Stimulated activated CD8-positive, alpha-beta memory T cell treated with anti-CD3 and anti-CD28 coated beads, Interleukin-4, amount 100 ng/mL, for 1 hour (primary cell): ENCODE results near the gene TOMM6.
"Not testable (repeated sequence)": the region's sequence is repeated elsewhere in the genome, so short reads cannot be mapped to it uniquely, and the experiment has no call there.

Source experiments
- DNase-seq, 2 donors: peaks; one replicate each; pipeline ENCODE4 v3.0.0-alpha.2; 2020; ENCODE audit warnings: low read depth in 2 of 2, low spot score in 1 of 2

TOMM6 gene

DNA sequence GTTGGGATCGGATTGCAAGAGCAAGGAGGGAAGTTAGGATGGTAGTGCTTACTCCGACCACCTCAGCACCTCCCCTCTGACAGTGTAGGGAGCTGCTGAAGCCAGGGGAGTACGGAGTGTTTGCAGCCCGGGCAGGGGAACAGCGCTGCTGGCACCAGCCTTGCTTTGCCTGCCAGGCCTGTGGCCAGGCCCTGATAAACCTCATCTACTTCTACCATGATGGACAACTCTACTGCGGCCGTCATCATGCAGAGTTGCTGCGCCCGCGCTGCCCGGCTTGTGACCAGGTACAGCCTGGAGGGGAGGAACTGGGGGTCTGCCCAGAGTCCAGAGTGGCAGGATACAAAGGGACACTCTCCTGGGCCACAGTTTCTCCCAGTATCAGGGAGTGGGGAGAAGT is 2.2 kb upstream of the TOMM6 start:
- no peak for DNase-seq

DNA sequence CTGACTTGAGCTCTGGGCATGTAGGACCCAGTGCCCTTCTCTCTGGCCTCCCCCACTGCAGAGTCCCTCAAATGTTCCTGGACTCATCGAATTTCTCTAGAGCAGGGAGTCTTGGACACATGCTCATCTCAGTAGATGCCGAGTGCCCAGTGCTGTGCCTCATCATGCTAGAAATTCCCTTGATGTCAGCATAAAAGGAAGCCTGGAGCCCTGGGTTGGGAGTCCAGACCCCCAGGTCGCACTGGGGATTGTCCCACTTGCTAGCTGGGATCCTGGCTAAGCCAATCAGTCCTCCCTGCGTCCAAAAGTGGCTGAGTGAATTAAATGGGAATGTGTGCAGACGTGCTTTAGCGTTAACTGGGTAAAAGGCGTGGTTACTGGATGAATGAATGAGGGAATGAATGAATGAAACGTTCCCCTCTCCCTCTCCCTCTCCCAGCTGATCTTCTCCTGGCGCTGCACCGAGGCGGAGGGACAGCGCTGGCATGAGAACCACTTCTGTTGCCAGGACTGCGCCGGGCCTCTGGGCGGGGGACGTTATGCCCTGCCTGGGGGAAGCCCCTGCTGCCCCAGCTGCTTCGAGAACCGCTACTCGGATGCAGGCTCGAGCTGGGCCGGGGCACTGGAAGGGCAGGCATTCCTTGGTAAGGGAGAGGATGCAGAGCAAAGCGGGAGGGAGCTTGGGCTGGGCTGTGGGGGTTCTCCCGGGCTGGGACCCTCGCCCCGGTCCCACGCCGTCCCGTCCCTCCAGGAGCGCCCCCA is 1.6 kb upstream of the TOMM6 start:
- DNase-seq = no peak

DNA sequence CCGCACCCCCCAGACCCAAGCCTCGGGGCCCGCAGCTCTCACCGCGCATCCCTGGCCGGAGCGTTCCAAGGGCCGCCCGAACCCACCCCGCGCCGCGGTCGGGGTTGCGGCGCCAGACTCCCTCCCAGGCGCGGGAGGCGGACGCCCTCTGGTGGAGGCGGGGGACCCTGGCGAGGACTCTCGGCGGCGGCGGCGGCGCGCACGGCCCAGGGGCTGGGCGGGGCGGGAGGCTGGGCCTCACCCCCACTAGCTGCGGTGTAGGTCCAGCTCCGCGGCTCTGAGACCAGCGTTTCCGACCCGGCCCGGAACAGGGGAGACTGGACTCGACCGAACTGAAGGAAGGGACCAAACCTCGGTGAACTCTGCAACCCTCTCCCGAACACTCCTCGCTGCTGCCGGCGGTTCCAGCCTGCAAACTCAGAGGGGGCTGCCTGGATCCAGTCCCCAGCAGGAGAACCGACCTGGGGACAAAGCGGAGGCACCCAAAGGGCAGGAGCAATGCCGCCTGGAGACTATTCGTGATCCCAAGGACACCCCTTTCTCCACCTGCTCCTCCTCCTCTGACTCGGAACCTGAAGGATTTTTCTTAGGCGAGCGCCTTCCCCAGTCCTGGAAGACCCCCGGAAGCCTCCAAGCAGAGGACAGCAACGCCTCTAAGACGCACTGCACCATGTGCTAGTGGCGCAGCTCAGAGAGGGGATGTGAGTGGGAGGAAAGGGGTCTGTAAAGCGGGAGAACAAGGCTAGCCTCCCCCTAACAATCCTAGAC is 859 bp upstream of the TOMM6 start:
- peak; percentile 68 to 76 for DNase-seq

DNA sequence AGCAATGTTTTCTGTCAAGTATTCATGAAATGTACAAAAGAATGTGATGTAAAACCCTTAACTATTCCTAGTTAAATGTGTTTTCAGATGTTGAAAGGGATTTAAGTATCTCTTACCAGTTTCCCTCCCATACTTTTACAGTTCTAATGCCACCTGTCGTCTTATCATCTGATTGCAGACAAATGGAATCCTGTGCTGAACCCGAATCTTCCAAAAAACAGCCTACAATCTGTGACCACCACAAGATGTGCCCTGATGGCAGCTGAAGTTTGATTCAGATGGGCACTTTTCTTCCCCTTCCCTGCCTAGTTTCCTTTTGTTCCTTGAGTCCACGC is 1.9 kb downstream of the TOMM6 start:
- DNase-seq = no peak

DNA sequence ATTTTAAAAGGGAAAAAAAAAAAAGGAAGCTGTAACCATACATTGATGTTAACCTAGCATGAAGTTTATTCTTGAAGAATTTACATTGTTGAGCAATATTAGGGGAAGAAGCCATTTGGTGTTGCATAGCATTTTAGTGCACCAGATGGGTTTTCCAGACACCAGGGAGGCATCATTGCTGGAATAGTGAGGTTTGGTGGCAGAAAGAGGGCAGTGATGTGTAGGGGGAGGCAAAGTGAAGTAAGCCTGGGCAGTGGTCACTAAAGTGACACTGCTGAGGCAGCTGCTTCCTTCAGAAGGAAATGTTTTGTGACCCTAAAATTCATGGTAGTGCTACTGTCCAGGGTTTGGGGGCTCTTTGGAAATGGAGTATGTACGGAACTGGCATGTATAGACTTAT is 2.6 kb downstream of the TOMM6 start:
- DNase-seq = no peak

DNA sequence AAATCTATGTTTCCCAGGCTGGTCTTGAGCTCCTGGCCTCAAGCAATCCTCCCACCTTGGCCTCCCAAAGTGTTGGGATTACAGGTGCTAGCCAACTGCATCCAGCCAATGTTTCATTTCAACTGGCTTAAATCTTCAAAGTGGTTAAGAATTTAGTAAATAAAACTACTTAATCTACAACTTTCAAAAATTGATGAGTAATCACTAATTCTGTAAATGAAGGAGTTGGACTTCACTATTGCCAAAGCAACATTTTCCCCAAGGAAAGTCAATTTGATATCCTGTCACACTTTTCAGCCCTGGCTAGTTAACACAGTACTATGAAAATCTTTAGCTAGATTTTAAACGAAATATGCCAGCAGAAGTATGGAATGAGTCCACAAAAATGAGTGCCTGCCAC is 3.8 kb downstream of the TOMM6 start:
- DNase-seq = no peak

DNA sequence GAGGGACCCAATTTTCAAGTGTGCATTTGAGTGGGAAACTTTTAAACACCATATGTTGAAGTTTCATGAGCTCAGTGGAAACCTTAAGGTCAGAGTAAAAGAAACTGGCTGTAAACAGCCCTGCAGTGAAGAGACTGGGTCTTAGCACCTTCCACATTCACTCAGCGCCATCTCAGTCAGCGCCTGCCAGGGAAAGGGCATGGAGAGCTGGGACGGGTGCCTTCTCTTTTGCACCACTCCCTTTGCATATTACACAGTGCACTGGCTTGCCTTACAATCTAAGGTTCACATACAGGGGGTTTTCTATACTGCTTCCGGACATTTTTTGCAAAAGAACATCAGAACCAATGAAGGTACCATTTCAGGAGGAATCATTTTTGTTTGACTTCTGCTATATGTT is 4.5 kb downstream of the TOMM6 start:
- no peak for DNase-seq

DNA sequence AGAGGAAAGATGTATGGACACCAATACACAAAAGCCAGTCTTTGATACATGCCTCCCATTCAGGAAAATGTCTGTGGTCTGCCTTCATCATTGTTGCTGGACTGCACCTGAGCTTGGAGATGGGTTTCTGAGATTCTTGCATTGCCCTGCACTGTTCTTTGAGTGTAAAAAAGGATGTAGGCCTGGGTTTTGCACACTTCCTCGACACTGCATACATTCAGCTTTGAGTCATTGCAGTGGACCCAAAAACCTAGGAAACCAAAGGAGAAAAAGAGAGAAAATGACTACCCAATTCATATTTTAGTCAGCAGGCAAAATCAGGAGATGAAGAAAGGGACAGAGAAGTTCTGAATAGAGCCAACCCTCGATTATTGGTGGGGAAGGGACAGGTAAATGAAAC is 9.0 kb downstream of the TOMM6 start:
- DNase-seq = no peak

DNA sequence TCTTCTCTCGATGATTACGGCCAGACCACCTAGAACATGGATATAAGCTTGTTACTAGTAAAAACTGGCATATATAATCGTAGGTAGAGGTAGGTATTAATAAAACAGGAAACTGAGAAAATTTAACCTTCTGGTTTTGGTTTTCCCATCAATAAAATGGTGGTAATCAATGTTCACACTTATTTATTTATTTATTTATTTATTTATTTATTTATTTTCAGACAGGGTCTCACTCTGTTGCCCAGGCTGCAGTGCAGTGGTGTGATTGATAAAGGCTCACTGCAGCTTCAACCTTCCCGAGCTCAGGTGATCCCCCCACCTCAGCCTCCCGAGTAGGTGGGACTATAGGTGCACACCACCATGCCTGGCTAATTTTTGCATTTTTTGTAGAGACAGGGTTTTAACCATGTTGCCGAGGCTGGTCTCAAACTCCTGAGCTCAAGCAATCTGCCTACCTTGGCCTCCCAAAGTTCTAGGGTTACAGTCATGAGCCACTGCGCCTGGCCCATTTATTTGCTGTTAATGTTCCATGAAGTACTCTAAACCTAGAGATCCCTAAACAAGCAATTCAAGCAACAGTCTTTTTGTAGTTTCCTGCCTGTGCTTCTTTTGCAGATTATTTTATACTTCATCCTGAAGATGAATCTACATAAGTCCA is 11.5 kb downstream of the TOMM6 start:
- DNase-seq = no peak

DNA sequence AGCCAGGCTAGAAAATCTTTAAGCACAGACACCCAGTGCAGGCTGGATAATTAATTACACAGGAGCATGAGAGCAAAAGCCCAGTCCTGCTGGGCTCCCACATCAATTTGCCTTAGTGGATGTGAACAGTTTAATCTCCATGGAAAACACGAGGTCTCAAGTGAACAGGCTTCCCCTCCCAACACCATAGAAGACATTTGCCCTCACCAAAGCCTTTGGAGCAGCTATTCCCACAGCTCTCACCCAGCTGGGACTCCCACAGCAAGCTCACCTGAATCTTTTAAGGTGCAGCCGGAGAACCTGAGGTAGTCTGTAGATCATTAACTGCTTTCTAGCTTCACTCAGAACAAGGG is 12.0 kb downstream of the TOMM6 start:
- no peak for DNase-seq

DNA sequence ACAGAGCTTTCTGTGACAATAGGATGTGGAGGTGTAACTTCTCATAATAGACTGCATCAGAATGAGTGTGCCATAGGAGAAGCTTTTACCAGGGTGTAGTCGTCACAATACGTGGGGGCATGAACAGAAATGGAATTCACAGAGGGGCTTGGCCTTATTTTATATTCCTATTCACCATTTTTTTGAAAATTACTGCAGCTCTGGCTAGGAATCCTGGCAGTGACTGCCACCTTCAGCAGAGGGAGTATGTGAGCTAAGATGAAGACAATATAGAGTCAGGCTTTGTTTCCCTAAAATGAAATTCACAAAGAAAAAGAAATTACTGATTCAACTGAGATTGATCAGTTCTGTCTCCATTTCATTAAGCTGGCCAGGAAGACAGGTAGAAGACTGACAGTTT is 13.9 kb downstream of the TOMM6 start:
- DNase-seq = no peak

DNA sequence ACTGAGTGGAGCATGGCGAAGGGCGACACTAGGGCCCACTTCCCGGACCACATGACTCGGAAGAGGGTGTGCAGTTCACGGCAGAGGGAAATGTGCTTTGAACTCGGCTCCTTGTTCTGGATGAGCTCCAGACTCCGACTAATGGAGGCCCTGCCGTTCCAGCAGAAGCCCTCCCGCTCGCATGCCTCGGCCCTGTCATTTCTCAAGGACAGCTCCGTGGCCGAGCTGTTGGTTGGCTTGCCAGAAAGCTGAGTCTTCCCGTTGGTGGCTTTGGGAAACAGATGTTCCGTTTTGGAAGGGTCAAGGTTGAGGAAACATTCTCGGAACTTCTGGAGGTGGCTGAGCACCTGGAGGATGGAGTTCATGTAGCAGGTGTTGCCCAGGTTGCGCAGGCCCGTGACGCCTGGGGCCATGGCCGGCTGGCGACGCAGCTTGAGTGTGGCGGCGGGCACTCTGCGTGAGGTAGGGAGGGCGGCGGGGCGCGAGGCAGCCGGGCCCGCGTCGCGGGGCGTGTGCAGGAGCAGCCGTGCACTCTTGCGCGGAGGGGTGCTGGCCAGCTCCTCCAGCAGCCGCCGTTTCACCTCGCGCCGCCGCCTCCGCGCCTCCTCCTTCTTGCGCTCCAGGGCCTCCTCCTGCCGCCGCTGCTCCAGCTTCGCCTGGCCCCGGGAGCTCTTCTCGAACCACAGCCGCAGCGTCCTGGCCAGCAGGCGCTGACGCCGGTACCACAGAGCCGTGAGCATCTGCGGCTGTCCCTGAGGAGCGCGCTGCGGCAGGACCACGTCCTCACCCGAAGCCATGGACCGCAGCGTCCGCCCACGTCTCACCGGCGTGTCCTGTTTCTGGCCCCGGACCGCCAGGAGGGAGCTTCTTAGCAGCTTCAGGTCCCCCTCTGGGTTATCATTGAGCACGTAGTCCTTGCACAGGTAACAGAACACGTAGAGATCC is 18.6 kb downstream of the TOMM6 start:
- DNase-seq = no peak

DNA sequence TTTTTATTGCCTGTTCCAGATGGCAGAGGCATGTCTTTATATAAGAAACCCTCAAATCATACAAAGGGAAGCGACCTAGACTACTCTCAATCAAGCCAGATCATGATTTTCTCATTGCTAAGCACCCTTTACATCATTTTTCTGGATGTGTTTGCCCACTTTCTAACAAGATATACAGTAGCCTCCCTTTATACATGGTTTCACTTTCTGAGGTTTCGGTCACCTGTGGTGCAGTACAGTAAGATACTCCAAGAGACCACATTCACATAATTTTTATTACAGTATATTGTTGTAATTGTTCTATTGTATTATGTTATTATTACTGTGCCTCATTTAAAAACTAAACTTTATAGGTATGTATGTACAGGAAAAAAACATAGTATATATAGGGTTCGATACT is 23.6 kb downstream of the TOMM6 start:
- DNase-seq = no peak

DNA sequence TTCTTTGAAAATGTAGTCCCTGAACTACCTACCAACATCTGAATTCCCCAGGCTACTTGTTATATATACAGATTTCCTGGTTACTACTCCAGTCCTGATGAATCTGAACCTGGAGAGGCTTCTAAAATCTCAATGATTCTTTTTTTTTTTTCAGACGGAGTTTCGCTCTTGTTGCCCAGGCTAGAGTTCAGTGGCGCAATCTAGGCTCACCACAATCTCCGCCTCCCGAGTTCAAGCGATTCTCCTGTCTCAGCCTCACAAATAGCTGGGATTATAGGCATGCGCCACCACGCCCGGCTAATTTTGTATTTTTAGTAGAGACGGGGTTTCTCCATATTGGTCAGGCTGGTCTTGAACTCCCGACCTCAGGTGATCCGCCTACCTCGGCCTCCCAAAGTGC is 24.5 kb downstream of the TOMM6 start:
- not testable (repeated sequence) for DNase-seq

DNA sequence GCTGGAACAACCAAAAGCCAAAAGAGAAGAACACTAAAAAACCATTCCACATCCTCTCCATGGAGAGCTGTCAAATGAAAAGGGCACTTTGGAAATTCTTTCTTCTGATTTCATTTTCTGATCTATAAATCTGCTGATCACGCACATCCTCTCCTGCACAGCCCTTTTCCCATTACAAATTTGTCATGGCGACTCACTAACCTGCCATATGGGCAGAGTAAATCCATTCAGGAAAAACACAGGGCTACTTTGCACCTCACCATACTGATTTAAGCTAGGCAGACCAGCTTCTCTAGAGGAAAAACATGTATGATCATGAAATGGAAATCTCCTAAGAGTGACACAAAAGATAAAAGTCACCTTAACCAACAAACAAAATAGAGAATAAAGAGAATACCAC is 26.0 kb downstream of the TOMM6 start:
- DNase-seq = no peak

DNA sequence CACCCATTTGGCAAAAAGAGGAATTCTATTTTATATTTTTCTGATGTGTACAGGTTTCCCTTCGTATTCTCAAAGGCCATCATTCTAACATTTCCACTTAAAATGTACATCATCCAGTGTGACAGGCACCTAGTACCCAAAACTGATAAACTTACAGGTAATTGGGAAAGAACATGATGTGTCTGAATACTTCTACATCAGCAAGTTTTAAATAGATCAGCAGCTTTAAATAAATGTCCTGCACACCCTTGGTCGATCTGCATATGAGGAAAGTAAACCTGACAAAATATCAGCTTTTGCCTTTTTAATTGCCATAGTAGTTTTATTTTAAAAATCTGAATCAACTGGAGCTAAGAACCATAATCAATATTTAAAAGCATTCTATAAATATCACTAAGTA is 26.5 kb downstream of the TOMM6 start:
- DNase-seq = no peak

DNA sequence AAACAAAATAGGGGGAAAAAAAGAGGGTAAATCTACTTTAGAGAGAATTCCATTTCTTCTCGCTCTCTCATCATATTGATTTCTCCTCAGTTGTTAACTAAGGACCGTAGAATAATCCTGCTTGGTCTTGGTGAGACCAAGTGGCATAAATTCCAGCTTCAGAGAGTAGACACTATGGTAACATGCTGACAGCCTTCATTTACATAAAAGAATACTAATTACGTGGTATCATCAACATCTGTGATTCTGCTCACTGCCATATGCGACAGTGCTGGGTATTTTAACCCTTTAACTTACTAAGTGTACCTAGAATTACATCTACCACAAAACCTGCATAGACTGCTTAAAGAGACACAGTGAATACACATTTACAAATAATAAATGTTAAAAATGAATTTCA is 27.1 kb downstream of the TOMM6 start:
- DNase-seq = no peak

DNA sequence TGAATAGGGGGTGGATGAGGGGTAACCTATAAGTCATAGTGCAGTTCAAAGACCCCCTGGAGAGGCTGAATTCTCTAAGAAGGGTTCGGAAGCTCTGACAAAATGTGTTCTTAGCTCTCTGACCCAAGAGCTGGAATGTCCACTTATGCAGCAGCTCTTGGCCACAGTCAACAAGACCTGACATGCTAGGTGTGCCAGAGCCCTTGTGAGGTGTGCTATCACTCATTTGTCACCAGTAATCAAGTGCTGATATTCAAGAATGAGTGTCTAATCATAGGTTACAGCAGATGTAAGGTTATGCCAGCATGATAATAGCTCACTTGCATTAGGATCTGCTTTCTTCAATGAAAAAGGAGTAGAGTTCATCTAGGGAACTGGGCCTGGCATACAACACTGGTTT is 28.1 kb downstream of the TOMM6 start:
- no peak for DNase-seq

DNA sequence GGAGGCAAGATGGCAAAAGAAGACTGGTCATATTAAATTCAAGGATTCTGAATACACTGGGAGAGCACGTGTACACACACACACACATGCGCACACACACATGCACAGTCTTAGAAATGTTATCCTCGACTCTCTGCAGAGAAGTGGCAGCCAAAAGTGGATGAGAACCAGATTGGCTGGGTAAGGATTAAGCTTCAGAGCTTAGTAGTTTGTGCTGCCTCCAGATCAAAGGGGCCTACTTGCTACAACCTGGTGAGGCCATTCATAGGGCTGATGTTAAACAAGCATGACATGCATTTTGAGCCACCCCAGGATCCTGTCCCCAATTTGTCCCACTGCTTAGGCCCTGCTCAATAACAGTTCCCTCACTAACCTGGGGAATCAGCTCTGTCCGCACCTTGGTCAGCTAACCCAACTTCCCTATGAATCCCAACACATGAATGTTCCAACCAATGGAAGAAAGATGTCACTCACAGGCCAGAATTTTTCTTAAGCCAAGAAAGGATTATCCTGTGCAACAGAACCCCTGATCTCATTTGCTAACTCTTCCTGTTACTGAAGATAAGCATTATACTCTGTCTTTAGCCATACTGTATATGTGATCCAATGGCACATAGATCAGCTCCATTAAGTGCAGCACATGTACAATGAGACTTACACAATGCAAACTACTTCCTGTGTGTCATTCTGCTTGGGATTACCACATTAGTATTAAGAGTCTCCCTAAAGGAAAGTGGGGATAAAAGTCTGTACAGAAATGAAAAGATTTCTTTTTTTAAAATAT is 31.0 kb downstream of the TOMM6 start:
- no peak for DNase-seq

DNA sequence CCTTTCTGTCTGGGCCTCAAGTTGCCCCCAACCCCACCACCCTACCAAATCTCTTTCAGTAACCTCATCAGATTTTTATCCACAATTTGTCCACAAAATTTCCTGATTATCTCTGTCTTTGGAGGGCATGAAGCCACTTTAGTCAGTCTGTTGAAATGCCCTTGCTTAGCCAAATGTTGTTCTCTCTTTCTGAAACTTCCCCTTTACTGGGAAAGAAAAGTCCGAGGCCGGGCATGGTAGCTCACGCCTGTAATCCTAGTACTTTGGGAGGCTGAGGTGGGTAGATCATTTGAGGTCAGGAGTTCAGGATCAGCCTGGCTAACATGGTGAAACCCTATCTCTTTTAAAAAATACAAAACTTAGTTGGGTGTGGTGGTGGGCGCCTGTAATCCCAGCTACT is 33.8 kb downstream of the TOMM6 start:
- DNase-seq = no peak

DNA sequence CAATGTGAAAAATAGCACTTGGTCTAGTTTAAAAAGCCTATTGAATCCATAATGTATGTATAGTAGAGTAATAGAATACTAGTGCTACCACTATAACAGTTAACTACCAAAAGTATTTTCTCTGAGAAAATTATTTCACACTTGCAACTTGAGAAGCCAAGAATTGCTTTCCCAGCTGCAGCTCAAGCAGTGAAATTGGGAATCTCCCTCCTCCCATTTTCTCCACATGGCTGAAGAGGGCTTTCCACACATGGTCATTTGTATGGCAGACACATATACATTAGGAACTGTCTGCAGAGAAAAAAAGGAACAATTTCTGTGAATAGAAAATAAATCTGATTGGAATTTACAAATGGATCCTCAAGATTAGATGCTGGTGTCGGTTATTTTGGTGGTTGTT is 34.5 kb downstream of the TOMM6 start:
- DNase-seq = no peak
